Cardiac fibroblast (primary cell): Measurements from ENCODE around the gene RBKS.

Experiments used
- DNase-seq, 2 donors: peaks; one replicate each; pipeline versions ENCODE4 v3.0.0 to v3.0.0-alpha.2; 2010; ENCODE audit warnings: low read depth in 2 of 2
- H3K4me3 ChIP-seq, 2 donors: replicated peaks in 1 of 2; 1 replicate in 1 of 2; 2 replicates in 1 of 2; pipeline ENCODE4 v1.5.1; 2011; ENCODE audit warnings: low read depth in 2 of 2, low read length in 2 of 2, mild to moderate bottlenecking in 2 of 2, moderate library complexity in 1 of 2
- TF ChIP-seq, protein P1 (sequence below): IDR thresholded peaks from one replicate; pipeline ENCODE4 v1.5.1; 2011; ENCODE audit warnings: low read depth, mild to moderate bottlenecking, low read length, inconsistent platforms

The RBKS gene

DNA sequence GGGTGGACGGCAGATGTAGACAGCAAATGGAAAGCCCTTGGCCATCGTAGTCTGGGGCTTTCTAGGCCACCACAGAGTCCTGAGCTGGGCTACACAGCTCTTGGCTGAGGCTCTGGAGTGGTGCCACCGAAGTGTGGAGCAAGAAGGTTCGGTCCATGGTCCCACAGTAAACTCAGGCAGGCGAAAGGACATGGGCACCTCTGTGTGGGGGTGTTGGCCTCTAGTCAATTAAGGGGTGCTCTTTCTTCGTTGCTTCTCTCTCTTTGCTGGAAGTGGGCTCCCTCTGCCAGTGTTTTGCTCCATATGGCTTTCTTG, 153.3 kb downstream of the RBKS start:
- TF ChIP-seq, protein P1, sequence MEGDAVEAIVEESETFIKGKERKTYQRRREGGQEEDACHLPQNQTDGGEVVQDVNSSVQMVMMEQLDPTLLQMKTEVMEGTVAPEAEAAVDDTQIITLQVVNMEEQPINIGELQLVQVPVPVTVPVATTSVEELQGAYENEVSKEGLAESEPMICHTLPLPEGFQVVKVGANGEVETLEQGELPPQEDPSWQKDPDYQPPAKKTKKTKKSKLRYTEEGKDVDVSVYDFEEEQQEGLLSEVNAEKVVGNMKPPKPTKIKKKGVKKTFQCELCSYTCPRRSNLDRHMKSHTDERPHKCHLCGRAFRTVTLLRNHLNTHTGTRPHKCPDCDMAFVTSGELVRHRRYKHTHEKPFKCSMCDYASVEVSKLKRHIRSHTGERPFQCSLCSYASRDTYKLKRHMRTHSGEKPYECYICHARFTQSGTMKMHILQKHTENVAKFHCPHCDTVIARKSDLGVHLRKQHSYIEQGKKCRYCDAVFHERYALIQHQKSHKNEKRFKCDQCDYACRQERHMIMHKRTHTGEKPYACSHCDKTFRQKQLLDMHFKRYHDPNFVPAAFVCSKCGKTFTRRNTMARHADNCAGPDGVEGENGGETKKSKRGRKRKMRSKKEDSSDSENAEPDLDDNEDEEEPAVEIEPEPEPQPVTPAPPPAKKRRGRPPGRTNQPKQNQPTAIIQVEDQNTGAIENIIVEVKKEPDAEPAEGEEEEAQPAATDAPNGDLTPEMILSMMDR, result no peak
- no peak overlapping the region for H3K4me3 ChIP-seq
- DNase-seq, result no peak

DNA sequence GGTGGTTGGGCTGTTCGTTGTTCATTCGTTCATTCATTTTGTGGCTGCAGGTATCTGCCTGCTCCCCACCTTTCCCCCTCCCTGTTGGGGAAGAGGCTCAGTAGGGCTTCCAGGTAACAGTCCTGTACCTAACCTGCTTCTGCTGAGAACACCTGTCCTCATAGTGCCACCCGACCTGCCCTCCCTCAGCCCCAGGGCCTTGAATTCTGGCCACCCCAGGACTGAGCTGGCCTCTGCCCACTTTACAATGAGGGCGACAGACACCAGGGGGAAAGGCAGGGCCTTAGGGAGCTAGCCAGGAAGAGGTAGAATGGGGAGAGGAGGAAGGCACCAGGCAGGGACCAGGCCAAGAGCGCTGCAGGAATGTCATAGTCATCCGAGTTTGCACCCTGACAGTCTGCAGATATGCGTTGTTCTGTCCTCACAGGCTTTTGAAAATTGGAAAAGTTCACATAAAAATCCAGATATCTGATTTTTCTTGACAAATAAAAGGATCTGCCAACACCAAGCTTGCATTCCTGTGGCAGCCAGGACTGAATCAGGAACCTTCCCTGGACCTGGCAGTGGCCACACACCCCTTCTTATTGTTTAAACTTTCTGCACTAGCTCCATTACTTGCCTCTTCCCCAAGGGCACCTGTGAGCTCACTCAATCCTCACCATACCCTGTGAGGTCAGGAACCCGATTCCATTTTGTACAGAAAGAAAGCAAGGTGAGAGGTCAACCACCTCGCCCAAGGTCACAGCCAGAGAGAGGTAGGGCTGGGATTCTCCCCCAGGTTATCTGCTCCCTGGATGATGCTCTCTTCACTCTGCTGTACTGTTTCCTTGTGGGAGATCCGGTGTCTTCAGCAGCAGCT, 153.9 kb downstream of the RBKS start:
- TF ChIP-seq, protein P1, result no peak
- no peak overlapping the region for H3K4me3 ChIP-seq
- DNase-seq, result peak in 1 of 2 donors; percentile 43

DNA sequence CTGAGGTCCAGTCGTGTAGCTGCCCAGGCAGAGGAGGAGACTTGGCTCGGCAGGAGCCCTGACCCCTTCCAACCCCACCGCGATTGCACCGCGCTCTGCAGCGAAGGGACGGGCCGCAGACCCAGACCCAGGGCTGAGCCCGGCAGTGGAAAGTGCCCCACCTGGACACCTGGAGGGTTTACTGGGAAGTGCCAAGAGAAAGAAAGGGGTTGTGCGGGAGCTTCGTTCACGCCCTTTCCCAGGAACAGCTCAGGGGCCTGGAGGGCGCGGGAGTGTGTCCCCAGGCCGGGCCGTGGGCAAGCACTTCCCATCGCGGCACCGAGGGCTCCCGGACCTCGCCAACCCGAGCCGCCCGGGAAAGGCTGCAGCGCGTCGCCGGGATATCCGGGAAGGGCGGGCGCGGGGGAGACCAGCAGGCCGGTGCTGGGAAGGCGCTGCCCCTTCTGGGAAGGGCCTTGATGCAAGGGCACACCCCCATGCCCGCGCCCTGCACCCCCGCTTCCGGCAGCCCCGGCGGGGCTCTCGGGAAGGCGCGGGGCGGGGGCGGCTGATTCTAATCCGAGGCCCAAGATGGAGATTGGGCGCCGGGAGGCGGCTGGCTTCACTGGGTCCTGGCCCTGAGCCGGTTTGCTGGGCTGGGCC, 154.8 kb downstream of the RBKS start:
- DNase-seq, result peak; percentile 62 to 93
- peak overlapping the region; percentile 14 to 22 for H3K4me3 ChIP-seq
- TF ChIP-seq, protein P1, result no peak

DNA sequence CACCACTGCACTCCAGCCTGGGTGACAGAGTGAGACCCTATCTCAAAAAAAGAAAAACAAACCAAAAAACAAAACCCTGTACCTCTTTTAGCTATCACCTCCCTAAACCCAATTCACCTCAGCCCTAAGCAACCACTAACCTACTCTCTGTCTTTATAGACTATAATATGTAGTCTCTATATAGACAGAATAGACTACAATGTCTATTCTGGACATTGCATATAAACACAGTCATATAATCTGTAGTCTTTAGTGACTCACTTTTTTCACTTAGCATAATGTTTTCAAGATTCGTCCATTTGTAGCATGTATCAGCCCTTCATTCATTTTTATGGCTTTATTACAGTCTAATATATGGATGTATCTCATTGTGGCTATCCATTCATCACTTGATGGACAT, 155.9 kb downstream of the RBKS start:
- TF ChIP-seq, protein P1, result no peak
- DNase-seq, result no peak
- no peak overlapping the region for H3K4me3 ChIP-seq
